ENCODE measurements around the gene XPNPEP3.

GRCh38 chr22:40958299-40958698 is 101.4 kb downstream of the XPNPEP3 start:
- TF ChIP-seq CTCF (IDR thresholded peaks at IDR 0.05) (no peak), EP300 (IDR thresholded peaks at IDR 0.05) (no peak), POLR2A (IDR thresholded peaks at IDR 0.05; ENCODE audit: low read depth) (no peak), POLR2AphosphoS5 (IDR thresholded peaks at IDR 0.05) (no peak)

Measured in esophagus muscularis mucosa (tissue), 4 donors.